Activated naive CD4-positive, alpha-beta T cell treated with anti-CD3 and anti-CD28 coated beads, Interleukin-2, amount 50 U/mL, for 16 hours (primary cell): ENCODE results near the gene HOXD3.

Source experiments
- DNase-seq: peaks from one replicate; pipeline ENCODE4 v3.0.0-alpha.2; 2020

HOXD3 gene

GRCh38 chr2:176151442-176152287 lies 5.4 kb upstream of the HOXD3 start, which contains the start of gene HOXD4:
Gene HOXD4 (plus strand): TSS chr2:176151550. CDS start chr2:176151634, 84 bp downstream.
- DNase-seq, result no peak

- no peak for DNase-seq
Measured at GRCh38 chr2:176152350-176153181, 4.5 kb upstream of the HOXD3 start.

GRCh38 chr2:176154576-176155252 lies 2.4 kb upstream of the HOXD3 start:
- DNase-seq, result no peak

GRCh38 chr2:176155356-176156044 lies 1.6 kb upstream of the HOXD3 start:
- DNase-seq, result no peak

- DNase-seq, result no peak
Measured at GRCh38 chr2:176156301-176156806, 753 bp upstream of the HOXD3 start.

GRCh38 chr2:176157499-176158185 lies 535 bp downstream of the HOXD3 start:
- no peak for DNase-seq

GRCh38 chr2:176158186-176158591 lies 1.1 kb downstream of the HOXD3 start:
- no peak for DNase-seq

GRCh38 chr2:176158855-176159662 lies 2.0 kb downstream of the HOXD3 start:
- DNase-seq, result no peak

- no peak for DNase-seq
Measured at GRCh38 chr2:176159663-176160250, 2.6 kb downstream of the HOXD3 start.

GRCh38 chr2:176160251-176160985 lies 3.3 kb downstream of the HOXD3 start:
- no peak for DNase-seq

GRCh38 chr2:176160986-176161824 lies 4.1 kb downstream of the HOXD3 start:
- no peak for DNase-seq

GRCh38 chr2:176161825-176162626 lies 4.9 kb downstream of the HOXD3 start:
- no peak for DNase-seq

- DNase-seq, result no peak
Measured at GRCh38 chr2:176162911-176163671, 6.0 kb downstream of the HOXD3 start.

- DNase-seq, result no peak
Measured at GRCh38 chr2:176163672-176164056, 6.6 kb downstream of the HOXD3 start.

- DNase-seq, result no peak
Measured at GRCh38 chr2:176164201-176164600, 7.1 kb downstream of the HOXD3 start.

GRCh38 chr2:176164611-176165369 lies 7.7 kb downstream of the HOXD3 start:
- DNase-seq, result no peak
